ENCODE results near the gene TOGARAM2.

The TOGARAM2 gene

GRCh38 chr2:29051730-29052129 is 70.6 kb downstream of the TOGARAM2 start:
- ATAC-seq = no peak
- TF ChIP-seq ZC3H10 (CRISPR knock-in tag; IDR thresholded peaks at IDR 0.05) = no peak
- no peak for TF ChIP-seq ZNF8 (CRISPR knock-in tag; IDR thresholded peaks at IDR 0.05)
- TF ChIP-seq CREB5 (CRISPR knock-in tag; IDR thresholded peaks at IDR 0.05; ENCODE audit: low read depth) = no peak
- no peak for TF ChIP-seq ZNF565 (CRISPR knock-in tag; conservative IDR thresholded peaks at IDR 0.05; ENCODE audit: low read depth)
- TF ChIP-seq GLIS3 (CRISPR knock-in tag; IDR thresholded peaks at IDR 0.05) = no peak
- TF ChIP-seq OSR1 (CRISPR knock-in tag; IDR thresholded peaks at IDR 0.05) = no peak
- TF ChIP-seq PPARA (CRISPR knock-in tag; IDR thresholded peaks at IDR 0.05; ENCODE audit: borderline replicate concordance) = no peak
- no peak for TF ChIP-seq ARNTL (CRISPR knock-in tag; IDR thresholded peaks at IDR 0.05; ENCODE audit: borderline replicate concordance, low read depth)
- TF ChIP-seq POU6F1 (CRISPR knock-in tag; IDR thresholded peaks at IDR 0.05; ENCODE audit: borderline replicate concordance, low read depth) = no peak
- TF ChIP-seq TSHZ2 (CRISPR knock-in tag; IDR thresholded peaks at IDR 0.05) = no peak
- no peak for TF ChIP-seq TOX (CRISPR knock-in tag; IDR thresholded peaks at IDR 0.05; ENCODE audit: borderline replicate concordance)
- TF ChIP-seq ZFP30 (CRISPR knock-in tag; IDR thresholded peaks at IDR 0.05) = no peak
- no peak for TF ChIP-seq ISL1 (CRISPR knock-in tag; IDR thresholded peaks at IDR 0.05)
- no peak for TF ChIP-seq PATZ1 (CRISPR knock-in tag; IDR thresholded peaks at IDR 0.05; ENCODE audit: borderline replicate concordance)
- no peak for TF ChIP-seq ZNF70 (CRISPR knock-in tag; IDR thresholded peaks at IDR 0.05)
- TF ChIP-seq ESRRG (CRISPR knock-in tag; IDR thresholded peaks at IDR 0.05) = no peak
- TF ChIP-seq SNAI2 (CRISPR knock-in tag; IDR thresholded peaks at IDR 0.05) = no peak
- TF ChIP-seq ZFP3 (CRISPR knock-in tag; IDR thresholded peaks at IDR 0.05) = no peak

- ATAC-seq = no peak; the same call in 2 of the 3 replicates
- TF ChIP-seq RARB (CRISPR knock-in tag; IDR thresholded peaks at IDR 0.05) (no peak), ZNF70 (CRISPR knock-in tag; IDR thresholded peaks at IDR 0.05) (no peak), BACH2 (CRISPR knock-in tag; IDR thresholded peaks at IDR 0.05; ENCODE audit: borderline replicate concordance) (no peak), CREB5 (CRISPR knock-in tag; IDR thresholded peaks at IDR 0.05; ENCODE audit: low read depth) (no peak), ZFP3 (CRISPR knock-in tag; IDR thresholded peaks at IDR 0.05) (no peak), GLIS3 (CRISPR knock-in tag; IDR thresholded peaks at IDR 0.05) (no peak), PPARA (CRISPR knock-in tag; IDR thresholded peaks at IDR 0.05; ENCODE audit: borderline replicate concordance) (no peak), ZC3H10 (CRISPR knock-in tag; IDR thresholded peaks at IDR 0.05) (no peak), ISL1 (CRISPR knock-in tag; IDR thresholded peaks at IDR 0.05) (no peak)
Measured at GRCh38 chr2:29052807-29053206, 71.7 kb downstream of the TOGARAM2 start.

- no peak; the same call in 2 of the 3 replicates for ATAC-seq
Measured at GRCh38 chr2:29053223-29053622, 72.1 kb downstream of the TOGARAM2 start.

More at GRCh38 chr2:29053223-29053622, 72.1 kb downstream of the TOGARAM2 start:
- TF ChIP-seq ESRRG (CRISPR knock-in tag; IDR thresholded peaks at IDR 0.05) (no peak), ZFP3 (CRISPR knock-in tag; IDR thresholded peaks at IDR 0.05) (no peak), ZC3H10 (CRISPR knock-in tag; IDR thresholded peaks at IDR 0.05) (no peak), GLIS3 (CRISPR knock-in tag; IDR thresholded peaks at IDR 0.05) (no peak), POU6F1 (CRISPR knock-in tag; IDR thresholded peaks at IDR 0.05; ENCODE audit: borderline replicate concordance, low read depth) (no peak), SNAI2 (CRISPR knock-in tag; IDR thresholded peaks at IDR 0.05) (no peak), ZNF70 (CRISPR knock-in tag; IDR thresholded peaks at IDR 0.05) (no peak)
